HepG2 (cell line): ENCODE results near the gene DDX1. TPM values are rescaled to one million over a fixed set of nuclear protein-coding genes. Genes with fewer than 3 reads are reported as not detected.

Experiments
- ATAC-seq: fragments of 200-7000 bp; cut with Tn5 transposase; 3 replicates; pipeline ENCODE4 v1.9.1; 2020; ENCODE audit warnings: mild to moderate bottlenecking, moderate library complexity
- BruUV-seq: library from RNA; stranded (reverse); fragments of 400-500 nt; replicated peaks from 2 replicates; lab custom pipeline; 2021; lab: Mats Ljungman, UMichigan
- CTCF ChIA-PET: fragments of 300-600 bp; formaldehyde crosslinking; extraction: SDS; loops from one replicate; lab custom pipeline; 2021; ENCODE audit warnings: low total read pairs, inconsistent platforms, low intra/inter-chr PET ratio; lab: Yijun Ruan, JAX
- POLR2A ChIA-PET: fragments of 350-600 bp; sonication (Branson Sonifier 250); formaldehyde crosslinking; loops from one replicate; lab custom pipeline; 2020; ENCODE audit warnings: antibody characterized with exemption, inconsistent platforms; lab: Yijun Ruan, JAX
- DNase-seq: peaks from one replicate; pipeline ENCODE4 v3.0.0-alpha.2; 2015; ENCODE audit warnings: low spot score
- FAIRE-seq: peaks from 3 replicates; lab custom pipeline; 2011; peaks lifted over from hg19 to GRCh38; lab: Jason Lieb, UNC
- H2AFZ ChIP-seq: one replicate; pipeline ENCODE4 v1.6.1; 2011; ENCODE audit warnings: low read length, inconsistent platforms
- H3K27ac ChIP-seq: fragments of 300-600 bp; 3 replicates; pipeline ENCODE4 v1.8.0; 2011; ENCODE audit warnings: mixed run types, mild to moderate bottlenecking, mixed read lengths, low read length, inconsistent platforms; ENCODE audit not compliant: insufficient read depth; ENCODE audit errors: extremely low read length
- H3K27me3 ChIP-seq, 2 experiments: fragments of 200-600 bp in 1 of 2; 2 replicates in 1 of 2; 3 replicates in 1 of 2; pipeline versions ENCODE4 v1.6.0 to v1.8.0; 2011; ENCODE audit warnings: low read length in 2 of 2, mild to moderate bottlenecking in 2 of 2, moderate library complexity in 2 of 2, inconsistent platforms in 1 of 2; ENCODE audit not compliant: insufficient read depth in 2 of 2, control insufficient read depth in 1 of 2
- H3K36me3 ChIP-seq, 2 experiments: fragments of 200-600 bp in 1 of 2; replicated peaks in 1 of 2; 2 replicates in 1 of 2; 3 replicates in 1 of 2; pipeline versions ENCODE4 v1.5.1 to v1.8.0; 2011; ENCODE audit warnings: low read length in 2 of 2, inconsistent platforms in 1 of 2; ENCODE audit not compliant: insufficient read depth in 2 of 2, control insufficient read depth in 1 of 2
- H3K4me1 ChIP-seq: 2 replicates; pipeline ENCODE4 v1.5.1; 2012; ENCODE audit warnings: low read length, inconsistent platforms; ENCODE audit not compliant: insufficient read depth
- H3K4me2 ChIP-seq: 2 replicates; pipeline ENCODE4 v1.6.0; 2011; ENCODE audit warnings: low read depth, low read length, inconsistent platforms
- H3K4me3 ChIP-seq, 3 experiments: fragments of 200-600 bp in 1 of 3; sonication (generic), shearing (Covaris generic) in 1 of 3; replicated peaks in 1 of 3; 2 replicates each; pipeline ENCODE4 v1.5.1; 2011 to 2016; ENCODE audit warnings: low read length in 3 of 3, inconsistent platforms in 2 of 3, low read depth in 2 of 3, mild to moderate bottlenecking in 2 of 3, control low read depth in 1 of 3, mixed read lengths in 1 of 3; ENCODE audit not compliant: insufficient read depth in 1 of 3
- H3K79me2 ChIP-seq: one replicate; pipeline ENCODE4 v1.6.1; 2011; ENCODE audit warnings: low read length, inconsistent platforms; ENCODE audit not compliant: insufficient read depth
- H3K9ac ChIP-seq: 2 replicates; pipeline ENCODE4 v1.6.0; 2011; ENCODE audit warnings: mild to moderate bottlenecking, low read depth, low read length, inconsistent platforms; ENCODE audit not compliant: insufficient read depth
- H3K9me3 ChIP-seq: 2 replicates; pipeline ENCODE4 v1.5.1; 2012; ENCODE audit warnings: mild to moderate bottlenecking, low read length
- H4K20me1 ChIP-seq: 2 replicates; pipeline ENCODE4 v1.6.0; 2011; ENCODE audit warnings: inconsistent platforms, mild to moderate bottlenecking, low read length, moderate library complexity; ENCODE audit not compliant: insufficient read depth
- ELF1 ChIP-seq: sonication (generic); formaldehyde crosslinking; IDR thresholded peaks from 2 replicates; pipeline ENCODE4 v1.4.0; 2020; ENCODE audit warnings: missing genetic modification reagents
- FOXC1 ChIP-seq: sonication (generic); formaldehyde crosslinking; IDR thresholded peaks from 2 replicates; pipeline ENCODE4 v1.8.0; 2022; ENCODE audit warnings: mild to moderate bottlenecking, missing genetic modification reagents, borderline replicate concordance
- PCBP1 ChIP-seq: fragments of 200-400 bp; formaldehyde crosslinking; IDR thresholded peaks from 2 replicates; pipeline ENCODE4 v1.6.1; 2017; ENCODE audit warnings: mild to moderate bottlenecking, low read depth, low read length, borderline replicate concordance
- SALL1 ChIP-seq: sonication (generic); formaldehyde crosslinking; IDR thresholded peaks from 2 replicates; pipeline ENCODE4 v1.8.0; 2022; ENCODE audit warnings: mild to moderate bottlenecking, missing genetic modification reagents
- SOX5 ChIP-seq: IDR thresholded peaks from 2 replicates; pipeline ENCODE4 v1.6.1; 2016; ENCODE audit warnings: borderline replicate concordance
- ZKSCAN5 ChIP-seq: sonication (generic); formaldehyde crosslinking; IDR thresholded peaks from 2 replicates; pipeline ENCODE4 v1.5.1; 2020; ENCODE audit warnings: mild to moderate bottlenecking, missing genetic modification reagents
- ZNF124 ChIP-seq: sonication (generic); formaldehyde crosslinking; IDR thresholded peaks from 2 replicates; pipeline ENCODE4 v1.4.0; 2020; ENCODE audit warnings: missing genetic modification reagents
- ZNF44 ChIP-seq: sonication (generic); formaldehyde crosslinking; IDR thresholded peaks from 2 replicates; pipeline ENCODE4 v1.5.1; 2020; ENCODE audit warnings: mild to moderate bottlenecking, missing genetic modification reagents
- ZNF577 ChIP-seq: sonication (generic); formaldehyde crosslinking; IDR thresholded peaks from 2 replicates; pipeline ENCODE4 v1.4.0; 2020; ENCODE audit warnings: mild to moderate bottlenecking, low read depth, missing genetic modification reagents, borderline replicate concordance
- ZNF724P ChIP-seq: sonication (generic); formaldehyde crosslinking; IDR thresholded peaks from 2 replicates; pipeline ENCODE4 v1.8.0; 2022; ENCODE audit warnings: missing genetic modification reagents, borderline replicate concordance
- ZSCAN21 ChIP-seq: sonication (generic); formaldehyde crosslinking; IDR thresholded peaks from 2 replicates; pipeline ENCODE4 v1.8.0; 2022; ENCODE audit warnings: mild to moderate bottlenecking, missing genetic modification reagents, moderate library complexity, borderline replicate concordance
- WGBS: methylation state at CpG from one replicate; pipeline ENCODE4 v1.1.6; 2017; ENCODE audit warnings: low lambda C conversion rate; 5-methylcytosine and 5-hydroxymethylcytosine counted together
- in situ Hi-C: cut with HindIII; loops from 2 replicates; pipeline ENCODE4 v1.10.0; 2017; ENCODE audit warnings: low pct_unique_long_range_greater_than_20kb; ENCODE audit not compliant: extremely low pct_ligation_motif_present
- intact Hi-C: fragments of 100-400 bp; cut with micrococcal nuclease; formaldehyde crosslinking; loops from one replicate; pipeline ENCODE4 v1.10.0; 2022; ENCODE audit not compliant: unreplicated experiment
- polyA plus RNA-seq, 8 experiments: library from polyadenylated mRNA; depleted of rRNA in 3 of 8; stranded (reverse) in 7 of 8; unstranded in 1 of 8; fragments of >200 nt; fragmentation: Illumina TruSeq in 4 of 8; extraction: Trizol in 4 of 8; gene quantifications; 2 replicates each; pipeline versions ENCODE4 v1.2.1 to v1.2.3, GENCODE V29; 2011 to 2016; ENCODE audit warnings: low read depth in 4 of 8, missing spikeins in 1 of 8, mixed read lengths in 1 of 8; ENCODE audit not compliant: insufficient read depth in 1 of 8
- total RNA-seq, 5 experiments: library from RNA; depleted of rRNA; stranded (reverse); fragments of >200 nt; fragmentation: Illumina TruSeq; extraction: Trizol; gene quantifications; 2 replicates each; pipeline ENCODE4 v1.2.3, GENCODE V29; 2016; ENCODE audit warnings: low read depth in 1 of 5
- TF ChIP-seq, protein P1 (sequence below), 2 experiments: sonication (generic) in 1 of 2; formaldehyde crosslinking in 1 of 2; IDR thresholded peaks; 2 replicates each; pipeline versions ENCODE4 v1.5.1 to v1.6.1; 2011 to 2020; ENCODE audit warnings: borderline replicate concordance in 1 of 2, low read depth in 1 of 2, low read length in 1 of 2, mild to moderate bottlenecking in 1 of 2, missing genetic modification reagents in 1 of 2, moderate library complexity in 1 of 2
- TF ChIP-seq, protein P2 (sequence below): sonication (generic); formaldehyde crosslinking; IDR thresholded peaks from 2 replicates; pipeline ENCODE4 v1.8.0; 2022; ENCODE audit warnings: missing genetic modification reagents, mild to moderate bottlenecking, borderline replicate concordance

The DDX1 gene
- total and polyA plus RNA-seq, 2 of the 13 experiments (the other 11 are each of a cell fraction or from before 2014, with no cell fraction given), result 81.6 to 130 TPM

DNA sequence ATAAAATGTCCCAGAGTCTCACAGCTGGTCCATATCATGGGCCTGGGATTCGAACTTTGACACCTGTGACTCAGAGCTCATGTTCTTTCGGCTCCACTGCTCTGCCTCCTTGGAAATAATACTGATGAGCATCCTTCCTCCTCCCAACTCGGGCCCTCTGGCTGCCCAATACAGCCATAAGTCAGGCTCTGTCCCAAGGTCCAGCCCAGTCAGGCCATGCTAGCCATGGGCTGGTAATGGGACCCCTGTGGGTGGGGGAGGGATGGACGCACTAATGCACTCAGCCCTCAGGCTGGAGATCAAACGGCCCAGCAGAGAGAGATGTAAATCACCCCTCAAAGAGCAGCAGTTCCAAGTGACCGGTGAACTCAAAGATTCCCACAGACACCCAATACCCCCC, 61.1 kb downstream of the DDX1 start:
- no peak overlapping the region for H3K9ac ChIP-seq
- no peak for TF ChIP-seq ZNF724P (CRISPR knock-in tag)
- CTCF ChIA-PET, result no interaction called here
- ATAC-seq, result no peak
- no peak for DNase-seq
- H3K36me3 ChIP-seq, result no peaks in the 10 kb centered on the region
- H2AFZ ChIP-seq, result no peak overlapping the region
- H3K9me3 ChIP-seq, result no peaks in the 10 kb centered on the region
- intact Hi-C loops (no loop called here), in situ Hi-C loops (no loop called here)
- H3K27ac ChIP-seq, result no peak overlapping the region
- no peaks in the 10 kb centered on the region for H3K79me2 ChIP-seq
- 26% methylated on average over 4 of the region's 6 CpGs for WGBS
- BruUV-seq, result no TSS peak
- no peak overlapping the region for H3K4me2 ChIP-seq
- no peak overlapping the region for H3K4me3 ChIP-seq
- H3K4me1 ChIP-seq, result no peaks in the 10 kb centered on the region
- POLR2A ChIA-PET, result no interaction called here
- no peaks in the 10 kb centered on the region for H4K20me1 ChIP-seq
- no peak for FAIRE-seq
- H3K27me3 ChIP-seq, result peaks cover 5 to 57% of the 10 kb centered on the region in 2 experiments; a peak in 4 of 5 replicates

DNA sequence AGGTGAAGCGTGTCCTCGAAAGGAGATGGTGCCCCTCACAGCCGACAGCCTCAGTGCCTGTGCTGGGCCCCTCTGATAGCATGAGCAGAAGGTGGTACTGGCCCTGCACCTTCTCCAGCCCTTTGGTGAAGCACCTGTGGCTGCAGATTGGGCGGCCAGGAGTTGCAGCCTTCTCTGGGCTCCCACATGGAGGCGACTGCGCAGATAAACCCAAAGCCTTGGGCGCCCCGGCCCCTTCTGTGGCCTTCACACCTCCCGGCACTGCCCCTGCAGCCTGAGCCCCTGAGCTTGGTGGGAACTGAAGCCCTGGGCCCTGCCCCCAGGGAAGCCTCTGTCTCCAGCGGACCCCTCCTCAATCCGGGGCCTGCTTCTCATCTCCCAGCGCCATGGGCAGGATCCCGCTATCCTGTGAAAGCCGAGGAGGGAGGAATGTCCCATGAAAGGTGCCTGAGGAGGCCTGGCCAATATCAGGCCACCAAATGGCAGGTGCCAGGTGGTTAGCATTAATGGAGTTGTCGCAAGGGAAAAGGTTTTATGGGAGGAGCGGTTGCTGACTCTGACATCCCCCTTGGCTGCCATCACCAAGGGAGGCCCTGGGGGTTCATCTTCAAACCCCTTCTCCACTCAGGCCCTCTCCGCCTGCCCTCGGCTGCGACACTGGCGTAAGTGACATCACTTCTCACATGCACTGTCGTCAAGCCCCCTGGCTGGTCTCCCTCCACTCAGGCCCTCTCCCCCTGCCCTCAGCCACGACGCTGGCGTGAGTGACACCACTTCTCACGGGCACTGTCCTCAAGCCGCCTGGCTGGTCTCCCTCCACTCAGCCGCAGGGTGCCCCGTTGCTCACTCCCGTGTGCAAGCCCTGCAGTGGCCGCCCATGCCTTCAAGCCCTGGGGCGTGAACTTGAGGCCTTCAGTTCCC, 62.4 kb downstream of the DDX1 start:
- no peak for ATAC-seq
- Histone ChIP-seq H2AFZ (no peak overlapping the region), H3K79me2 (no peaks in the 10 kb centered on the region), H3K36me3 (no peaks in the 10 kb centered on the region), H4K20me1 (no peaks in the 10 kb centered on the region), H3K27me3 (peaks cover 5 to 70% of the 10 kb centered on the region in 2 experiments; a peak in 4 of 5 replicates), H3K4me3 (no peak overlapping the region), H3K9me3 (no peaks in the 10 kb centered on the region), H3K4me1 (no peaks in the 10 kb centered on the region), H3K4me2 (no peak overlapping the region), H3K9ac (no peak overlapping the region), H3K27ac (no peak overlapping the region)
- 59% methylated on average over 22 of the region's 31 CpGs for WGBS
- no TSS peak for BruUV-seq
- CTCF ChIA-PET, result no interaction called here
- intact Hi-C loops (no loop called here), in situ Hi-C loops (no loop called here)
- FAIRE-seq, result no peak
- TF ChIP-seq, protein P1, sequence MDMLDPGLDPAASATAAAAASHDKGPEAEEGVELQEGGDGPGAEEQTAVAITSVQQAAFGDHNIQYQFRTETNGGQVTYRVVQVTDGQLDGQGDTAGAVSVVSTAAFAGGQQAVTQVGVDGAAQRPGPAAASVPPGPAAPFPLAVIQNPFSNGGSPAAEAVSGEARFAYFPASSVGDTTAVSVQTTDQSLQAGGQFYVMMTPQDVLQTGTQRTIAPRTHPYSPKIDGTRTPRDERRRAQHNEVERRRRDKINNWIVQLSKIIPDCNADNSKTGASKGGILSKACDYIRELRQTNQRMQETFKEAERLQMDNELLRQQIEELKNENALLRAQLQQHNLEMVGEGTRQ (IDR thresholded peaks at IDR 0.05; ENCODE audit: low read depth, low read length), result no peak
- TF ChIP-seq, protein P1 (CRISPR knock-in tag; IDR thresholded peaks at IDR 0.05; ENCODE audit: borderline replicate concordance), result no peak
- TF ChIP-seq SALL1 (no peak), ZNF577 (CRISPR knock-in tag) (no peak), ZNF44 (no peak), FOXC1 (CRISPR knock-in tag) (no peak), PCBP1 (no peak), ZNF124 (CRISPR knock-in tag) (no peak), SOX5 (CRISPR knock-in tag) (no peak), ZSCAN21 (CRISPR knock-in tag) (no peak), ZKSCAN5 (CRISPR knock-in tag) (no peak), ELF1 (no peak)
- TF ChIP-seq, protein P2, sequence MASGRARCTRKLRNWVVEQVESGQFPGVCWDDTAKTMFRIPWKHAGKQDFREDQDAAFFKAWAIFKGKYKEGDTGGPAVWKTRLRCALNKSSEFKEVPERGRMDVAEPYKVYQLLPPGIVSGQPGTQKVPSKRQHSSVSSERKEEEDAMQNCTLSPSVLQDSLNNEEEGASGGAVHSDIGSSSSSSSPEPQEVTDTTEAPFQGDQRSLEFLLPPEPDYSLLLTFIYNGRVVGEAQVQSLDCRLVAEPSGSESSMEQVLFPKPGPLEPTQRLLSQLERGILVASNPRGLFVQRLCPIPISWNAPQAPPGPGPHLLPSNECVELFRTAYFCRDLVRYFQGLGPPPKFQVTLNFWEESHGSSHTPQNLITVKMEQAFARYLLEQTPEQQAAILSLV (CRISPR knock-in tag), result no peak
- DNase-seq, result no peak
- POLR2A ChIA-PET, result no interaction called here
